NCI-H1105 (cell line): Measurements from ENCODE around the gene ACSL4.
"Not testable (repeated sequence)": the region's sequence is repeated elsewhere in the genome, so short reads cannot be mapped to it uniquely, and the experiment has no call there.

Experiments used
- DNase-seq: peaks from one replicate; lab custom pipeline; 2025; lab: John Stamatoyannopoulos, UW

ACSL4 gene

DNA sequence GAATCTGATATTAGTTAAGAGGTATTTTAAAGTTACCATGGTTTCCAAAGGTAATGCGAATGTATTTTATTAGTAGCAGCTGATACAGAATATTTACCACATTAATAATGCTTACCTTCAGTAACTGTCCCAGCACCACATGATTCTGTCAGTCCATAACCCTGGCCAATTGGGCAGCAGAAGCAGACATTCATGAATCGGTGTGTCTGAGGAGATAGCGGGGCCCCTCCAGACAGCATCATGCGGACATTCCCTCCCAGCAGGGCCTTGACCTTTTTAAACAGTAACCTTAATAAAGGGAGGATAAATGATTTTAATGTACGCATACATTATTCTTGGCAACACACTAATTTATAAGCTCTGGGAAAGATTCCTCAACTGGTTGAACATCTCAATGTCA, 65.1 kb downstream of the ACSL4 start:
- DNase-seq: no peak

DNA sequence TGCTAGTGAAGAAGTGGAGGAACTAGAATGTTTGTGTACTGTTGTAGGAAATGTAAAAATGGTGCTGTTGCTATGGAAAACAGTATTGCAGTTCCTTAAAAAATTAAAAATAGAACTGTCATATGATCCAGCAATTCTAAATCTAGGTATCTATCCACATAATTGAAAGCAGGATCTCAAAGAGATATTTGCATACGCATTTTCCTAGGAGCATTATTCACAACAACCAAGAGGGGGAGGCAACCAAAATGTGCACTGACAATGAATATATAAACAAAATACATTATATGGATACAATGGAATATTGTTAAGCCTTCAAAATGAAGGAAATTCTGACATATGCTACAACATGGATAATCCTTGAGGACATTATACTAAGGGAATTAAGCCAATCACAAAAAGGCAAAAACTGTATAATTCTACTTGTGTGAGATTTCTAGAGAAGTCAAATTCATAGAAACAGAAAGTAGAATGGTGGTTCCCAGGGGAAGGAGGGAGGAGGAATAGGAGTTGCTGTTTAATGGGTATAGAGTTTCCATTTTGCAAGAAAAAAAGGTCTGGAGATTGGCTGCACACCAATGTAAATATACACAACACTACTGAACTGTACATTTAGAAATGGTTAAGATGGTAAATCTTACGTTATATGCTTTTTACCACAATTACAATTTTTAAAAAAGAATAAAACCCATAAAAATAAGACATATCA, 72.5 kb downstream of the ACSL4 start:
- no peak for DNase-seq

DNA sequence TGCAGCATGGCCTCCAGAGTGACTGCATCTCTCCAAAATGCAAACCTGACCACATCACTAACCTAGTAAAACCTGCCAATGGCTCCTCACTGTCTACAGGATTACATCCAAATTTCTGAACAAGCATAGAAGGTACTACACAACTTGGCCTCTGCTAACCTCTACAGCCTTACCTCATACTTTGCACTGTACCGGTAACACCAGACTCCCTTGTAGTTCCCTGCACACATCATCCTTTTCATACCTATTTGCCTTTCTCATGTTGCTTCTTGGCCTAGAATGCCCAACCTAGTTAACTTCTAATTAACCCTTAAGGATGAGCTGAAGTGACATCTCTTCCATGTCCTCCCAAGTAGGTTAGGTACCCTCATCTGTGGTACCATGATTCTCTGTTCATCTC, 74.7 kb downstream of the ACSL4 start:
- no peak for DNase-seq

DNA sequence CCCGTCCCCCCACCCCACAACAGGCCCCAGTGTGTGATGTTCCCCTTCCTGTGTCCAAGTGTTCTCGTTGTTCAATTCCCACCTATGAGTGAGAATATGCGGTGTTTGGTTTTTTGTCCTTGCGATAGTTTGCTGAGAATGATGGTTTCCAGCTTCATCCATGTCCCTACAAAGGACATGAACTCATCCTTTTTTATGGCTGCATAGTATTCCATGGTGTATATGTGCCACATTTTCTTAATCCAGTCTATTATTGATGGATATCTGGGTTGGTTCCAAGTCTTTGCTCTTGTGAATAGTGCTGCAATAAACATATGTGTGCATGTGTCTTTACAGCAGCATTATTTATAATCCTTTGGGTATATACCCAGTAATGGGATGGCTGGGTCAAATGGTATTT, 75.7 kb downstream of the ACSL4 start:
- DNase-seq: not testable (repeated sequence)

DNA sequence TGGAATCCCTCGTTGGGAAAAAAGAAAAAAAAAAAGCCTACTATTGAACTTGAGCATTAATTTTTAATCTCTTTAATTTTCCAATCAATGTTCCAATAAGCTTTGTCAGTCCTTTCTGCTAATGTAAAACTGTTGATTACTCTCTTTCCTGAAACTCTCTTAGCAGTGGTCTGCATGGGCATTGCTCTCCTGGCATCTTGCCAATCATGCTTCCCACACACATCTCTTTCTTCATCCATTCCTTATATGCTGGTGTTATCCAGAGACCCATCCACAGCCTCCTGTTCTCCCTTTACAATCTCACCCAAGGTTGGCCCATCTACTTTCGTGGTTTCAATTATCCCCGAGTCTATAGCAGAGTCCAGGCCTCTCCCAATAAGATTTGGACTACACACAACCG, 76.3 kb downstream of the ACSL4 start:
- no peak for DNase-seq

DNA sequence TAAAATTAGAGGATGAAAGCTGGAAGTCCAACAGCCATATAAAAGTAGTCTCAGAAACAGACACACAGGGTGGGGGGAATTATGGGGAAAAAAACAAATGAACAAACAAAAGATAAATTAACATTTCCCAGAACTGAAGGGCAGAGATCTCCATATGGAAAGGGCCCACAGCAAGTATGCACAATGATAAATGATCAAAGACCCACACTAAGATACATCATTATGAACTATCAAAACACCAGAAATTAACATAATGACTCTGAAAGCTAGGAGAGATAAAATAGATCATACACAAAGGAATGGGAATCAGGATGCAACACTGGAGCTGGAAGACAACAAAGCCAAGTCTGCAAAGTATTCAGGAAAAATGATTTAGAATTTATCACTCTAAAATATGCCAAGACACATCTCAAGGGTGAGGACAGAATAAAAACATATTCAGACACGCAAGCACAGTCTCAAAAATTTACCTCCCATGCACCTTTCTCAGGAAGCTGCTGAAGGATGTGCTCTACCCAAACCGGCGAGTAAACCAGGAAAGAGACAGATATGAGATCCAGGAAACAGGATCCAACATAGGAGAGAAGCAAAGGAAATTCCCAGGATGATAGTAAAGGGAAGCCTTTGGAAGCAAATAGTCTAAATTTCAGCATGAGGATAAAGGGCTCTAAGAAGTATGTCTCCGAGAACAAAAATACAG, 77.4 kb downstream of the ACSL4 start:
- no peak for DNase-seq

DNA sequence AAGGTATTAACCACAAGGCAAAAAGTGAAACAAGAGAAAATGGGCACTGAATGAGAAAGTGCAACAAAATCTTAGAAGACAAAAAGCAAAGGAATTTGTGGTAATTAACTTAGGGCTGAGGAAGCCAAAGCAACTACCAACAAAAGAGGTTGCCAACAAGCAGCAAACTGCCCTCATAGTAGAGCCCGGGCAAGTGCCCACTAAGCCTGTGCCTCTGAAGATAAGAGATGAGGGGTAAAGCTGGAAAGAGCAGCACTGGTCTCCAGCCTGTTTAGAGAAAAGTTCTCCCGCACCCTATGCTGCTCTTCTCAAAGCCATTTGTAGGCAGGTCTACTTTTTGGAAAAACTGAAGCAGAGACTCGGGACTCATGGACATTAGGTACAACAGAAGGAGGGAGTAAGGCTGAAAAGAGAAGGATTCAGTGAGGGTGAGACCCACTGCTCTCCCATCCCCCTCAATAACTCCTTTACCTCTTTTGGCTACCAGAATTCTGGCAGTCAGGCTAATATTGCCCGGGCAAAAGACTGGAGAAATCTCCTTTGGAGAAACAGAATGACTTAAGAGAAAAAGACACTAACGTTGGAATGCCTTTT, 78.4 kb downstream of the ACSL4 start:
- DNase-seq: no peak

DNA sequence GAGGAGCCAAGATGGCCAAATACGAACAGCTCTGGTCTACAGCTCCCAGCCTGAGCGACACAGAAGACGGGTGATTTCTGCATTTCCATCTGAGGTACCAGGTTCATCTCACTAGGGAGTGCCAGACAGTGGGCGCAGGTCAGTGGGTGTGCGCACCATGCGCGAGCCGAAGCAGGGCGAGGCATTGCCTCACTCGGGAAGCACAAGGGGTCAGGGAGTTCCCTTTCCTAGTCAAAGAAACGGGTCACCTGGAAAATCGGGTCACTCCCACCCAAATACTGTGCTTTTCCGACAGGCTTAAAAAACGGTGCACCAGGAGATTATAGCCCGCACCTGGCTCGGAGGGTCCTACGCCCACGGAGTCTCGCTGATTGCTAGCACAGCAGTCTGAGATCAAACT, 88.4 kb downstream of the ACSL4 start:
- DNase-seq: not testable (repeated sequence)

DNA sequence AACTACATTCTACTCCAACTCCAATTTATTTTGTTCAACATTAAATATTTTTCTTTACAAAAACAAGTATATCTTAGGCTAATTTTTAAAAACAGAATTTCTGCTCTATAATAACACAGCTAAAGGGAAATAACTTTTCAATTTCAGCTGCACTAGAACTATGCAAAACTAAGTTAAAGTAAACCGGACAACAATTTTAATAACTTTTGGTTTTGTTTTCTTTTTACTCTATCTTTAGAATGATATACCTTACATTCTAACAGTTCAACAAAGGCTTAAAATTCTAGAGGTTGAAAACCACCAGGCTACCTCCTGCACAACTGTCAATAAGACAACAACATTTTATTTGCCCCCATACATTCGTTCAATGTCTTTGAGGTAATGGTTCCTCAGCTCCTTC, 89.4 kb downstream of the ACSL4 start:
- no peak for DNase-seq

DNA sequence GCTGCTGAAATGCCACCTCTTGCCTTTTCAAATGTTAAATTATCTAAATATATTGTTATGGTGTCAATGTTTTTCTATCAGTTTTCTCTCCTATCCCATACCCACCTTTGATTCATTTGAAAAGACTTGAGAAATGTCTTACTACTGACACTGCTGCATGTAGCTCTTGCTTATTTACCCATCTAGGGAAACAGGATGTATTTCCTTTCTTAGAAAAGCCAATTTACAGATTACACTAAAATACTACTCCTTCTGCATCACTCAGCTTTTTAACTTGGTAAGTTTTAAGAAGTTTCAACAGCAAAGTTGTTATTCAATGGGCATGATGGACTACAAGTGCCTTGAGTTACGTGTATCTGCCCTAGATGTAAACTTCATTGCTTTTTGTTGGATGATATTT, 94.9 kb downstream of the ACSL4 start:
- no peak for DNase-seq

DNA sequence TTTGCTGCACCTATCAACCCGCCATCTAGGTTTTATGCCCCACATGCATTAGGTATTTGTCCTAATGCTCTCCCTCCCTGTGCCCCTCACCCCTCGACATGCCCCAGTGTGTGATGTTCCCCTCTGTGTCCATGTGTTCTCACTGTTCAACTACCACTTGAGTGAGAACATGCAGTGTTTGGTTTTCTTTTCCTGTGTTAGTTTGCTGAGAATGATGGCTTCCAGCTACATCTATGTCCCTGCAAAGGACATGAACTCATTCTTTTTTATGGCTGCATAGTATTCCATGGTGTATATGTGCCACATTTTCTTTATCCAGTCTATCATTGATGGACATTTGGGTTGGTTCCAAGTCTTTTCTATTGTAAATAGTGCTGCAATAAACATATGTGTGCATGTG, 95.6 kb downstream of the ACSL4 start:
- DNase-seq: not testable (repeated sequence)

DNA sequence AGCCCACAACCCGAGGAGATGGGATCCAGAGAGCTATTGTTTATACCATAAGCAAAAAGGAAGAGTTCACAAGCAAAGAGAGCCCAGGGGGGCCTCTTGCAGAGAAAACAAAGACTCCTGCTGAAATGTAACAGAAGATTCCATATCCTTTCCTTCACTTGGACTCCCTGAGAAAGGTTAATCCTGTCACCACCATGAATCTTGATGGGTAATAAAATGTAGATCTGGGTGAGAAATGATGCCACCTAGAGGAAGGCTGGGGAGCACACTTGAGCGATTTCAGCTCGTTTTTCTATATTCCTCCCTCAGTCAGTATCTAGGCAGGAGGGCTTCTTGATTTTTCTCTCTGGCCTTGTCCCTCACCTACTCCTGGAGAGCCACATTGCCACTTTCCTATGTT, 97.9 kb downstream of the ACSL4 start:
- DNase-seq: no peak

DNA sequence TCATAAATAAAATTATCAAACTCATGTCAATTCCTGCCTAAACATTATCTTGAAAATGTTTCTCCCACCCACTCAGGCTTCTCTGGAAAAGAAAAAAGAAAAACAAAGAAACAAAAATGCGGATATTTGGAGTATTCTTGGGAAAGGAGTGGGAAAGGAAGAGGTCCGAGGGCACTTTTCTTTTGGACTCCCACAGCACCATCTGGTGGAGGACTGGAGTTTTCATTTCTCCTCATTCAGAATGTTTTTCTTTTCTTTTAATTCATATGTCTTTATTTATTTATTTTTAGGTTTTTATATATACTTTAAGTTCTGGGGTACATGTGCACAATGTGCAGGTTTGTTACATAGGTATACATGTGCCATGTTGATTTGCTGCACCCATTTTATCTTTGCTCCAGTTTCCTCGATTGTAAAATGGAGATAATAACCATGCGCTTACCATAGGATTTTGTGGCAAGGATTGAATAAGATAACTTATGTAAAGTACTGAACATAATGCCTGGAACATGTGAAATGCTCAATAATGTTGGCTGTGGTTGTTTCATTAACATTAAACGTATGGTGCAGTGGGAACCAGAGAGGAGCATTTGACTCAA, 100.1 kb downstream of the ACSL4 start:
- DNase-seq: no peak

DNA sequence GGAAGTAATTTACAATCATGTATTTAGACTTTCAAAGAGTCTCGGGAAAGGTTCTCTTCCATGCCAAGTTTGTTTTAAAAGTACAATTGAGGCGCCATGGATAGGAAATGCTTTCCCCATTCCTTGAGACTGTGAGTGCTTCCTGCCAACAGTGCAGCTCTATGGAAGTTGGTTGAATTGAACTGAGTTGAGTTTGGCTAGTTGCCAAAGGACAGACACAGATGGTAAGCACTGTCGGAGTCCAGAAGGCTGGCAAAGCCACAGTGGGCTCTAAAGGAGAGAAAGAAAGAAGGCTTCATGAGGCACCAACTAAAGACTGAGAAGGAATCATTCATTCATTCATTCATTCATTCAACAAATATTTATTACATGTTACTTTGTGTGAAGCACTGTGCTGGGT, 103.7 kb downstream of the ACSL4 start:
- DNase-seq: peak; percentile 51

DNA sequence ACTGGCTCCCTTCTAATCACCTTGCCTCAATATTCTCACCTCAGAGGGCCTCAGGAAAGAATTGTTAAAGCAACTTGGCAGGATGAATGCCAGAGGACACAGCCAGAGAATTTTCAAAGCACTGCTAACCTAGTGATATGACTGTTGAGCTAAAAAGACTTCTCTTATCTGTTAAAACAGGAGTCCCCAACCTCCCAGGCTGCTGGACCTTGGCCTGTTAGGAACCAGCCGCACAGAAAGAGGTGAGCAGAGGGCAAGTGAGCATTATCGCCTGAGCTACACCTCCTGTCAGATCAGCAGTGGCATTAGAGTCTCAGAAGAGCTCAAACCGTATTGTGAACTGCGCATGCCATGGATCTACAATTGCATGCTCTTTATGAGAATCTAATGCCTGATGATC, 106.4 kb downstream of the ACSL4 start:
- no peak for DNase-seq

DNA sequence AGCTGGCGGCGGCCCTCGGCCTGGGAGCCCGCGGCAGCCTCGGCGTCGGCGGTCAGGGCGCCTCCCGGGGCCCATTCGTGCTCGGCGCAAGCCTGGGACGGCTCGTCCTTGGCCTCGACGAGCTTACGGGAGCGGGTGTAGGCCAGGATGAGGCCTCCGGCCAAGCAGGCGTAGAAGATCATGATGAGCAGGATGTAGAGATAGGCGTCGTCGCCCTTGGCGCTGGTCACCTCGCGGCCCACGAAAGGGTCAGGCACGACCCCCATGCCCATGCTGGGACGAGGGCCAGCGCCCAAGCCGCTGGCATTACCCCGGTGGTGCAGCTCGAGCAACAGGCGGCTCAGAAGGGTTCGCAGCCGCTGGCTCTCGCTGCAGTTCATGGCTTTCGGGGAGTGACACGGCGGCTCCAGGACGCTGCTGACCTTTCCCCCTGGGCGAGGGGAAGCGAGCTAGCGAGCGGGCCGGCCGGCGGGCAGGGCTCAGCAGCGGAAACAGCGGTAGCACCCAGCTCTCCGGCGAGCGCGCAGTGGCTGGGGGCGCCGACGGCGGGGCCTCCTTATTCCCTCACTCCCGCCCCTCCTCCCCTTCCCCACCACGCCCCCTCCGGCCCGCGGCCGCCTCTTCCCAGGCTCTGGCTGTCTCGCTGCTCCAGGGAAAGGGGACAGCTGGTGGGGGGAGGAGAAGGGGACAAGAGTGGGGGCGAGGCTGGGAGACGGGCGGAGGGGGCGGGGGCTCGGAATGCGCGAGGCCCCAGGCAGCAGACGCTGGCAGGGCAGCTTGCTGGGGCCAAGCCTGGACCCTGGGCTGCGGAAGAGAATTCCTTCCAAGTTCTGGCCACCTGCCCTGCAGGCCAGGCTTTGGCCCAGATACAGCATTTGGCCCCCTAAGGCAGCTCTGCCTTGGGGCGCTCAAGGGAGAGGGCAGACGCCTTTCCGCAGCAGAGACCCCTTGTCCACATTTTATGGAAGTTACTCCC, 108.1 kb downstream of the ACSL4 start, which contains the start of gene KCNE5:
Gene KCNE5 (minus strand): TSS at position 532 of the 976 bp plus-strand sequence. CDS start 152 bp downstream, at position 380.
- no peak for DNase-seq

DNA sequence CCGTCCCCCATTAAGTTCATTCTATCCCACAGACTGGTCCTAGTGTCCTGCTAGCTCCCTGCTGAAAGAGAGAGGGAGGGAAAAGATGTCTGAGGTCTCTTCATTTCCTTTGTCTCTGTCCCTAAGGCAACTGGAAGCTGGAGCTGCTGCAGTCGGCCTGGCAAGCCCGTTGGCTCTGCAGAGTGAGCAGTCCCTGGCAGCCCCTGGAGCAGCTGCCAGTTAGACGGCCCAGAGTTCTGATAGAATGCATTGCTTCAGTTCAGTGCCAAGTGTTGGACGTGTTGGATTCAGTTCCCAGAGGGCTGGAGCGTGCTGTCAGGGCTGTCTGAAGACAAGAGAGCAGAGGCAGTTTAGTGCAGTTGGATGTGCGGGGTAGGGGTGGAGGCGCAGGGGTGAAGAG, 109.1 kb downstream of the ACSL4 start:
- DNase-seq: no peak

DNA sequence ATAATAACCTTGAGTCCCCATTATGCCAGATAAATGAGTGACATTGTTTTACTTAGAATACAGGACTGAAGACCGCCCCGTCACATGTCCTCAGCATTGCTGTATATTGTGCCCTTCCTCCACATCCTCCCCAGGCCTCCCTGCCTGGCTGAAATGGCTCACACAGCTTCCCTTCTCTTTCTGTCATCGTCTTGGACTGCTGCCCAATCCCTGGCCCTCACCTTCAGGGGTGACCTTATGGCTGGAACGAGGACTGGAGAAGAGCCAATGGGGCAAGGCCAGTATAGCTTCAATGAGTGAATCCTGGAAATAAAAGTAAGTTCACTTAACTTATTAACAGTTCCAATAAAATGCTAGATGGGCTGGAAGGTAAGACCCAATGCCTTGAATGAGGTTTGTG, 110.8 kb downstream of the ACSL4 start:
- DNase-seq: no peak

DNA sequence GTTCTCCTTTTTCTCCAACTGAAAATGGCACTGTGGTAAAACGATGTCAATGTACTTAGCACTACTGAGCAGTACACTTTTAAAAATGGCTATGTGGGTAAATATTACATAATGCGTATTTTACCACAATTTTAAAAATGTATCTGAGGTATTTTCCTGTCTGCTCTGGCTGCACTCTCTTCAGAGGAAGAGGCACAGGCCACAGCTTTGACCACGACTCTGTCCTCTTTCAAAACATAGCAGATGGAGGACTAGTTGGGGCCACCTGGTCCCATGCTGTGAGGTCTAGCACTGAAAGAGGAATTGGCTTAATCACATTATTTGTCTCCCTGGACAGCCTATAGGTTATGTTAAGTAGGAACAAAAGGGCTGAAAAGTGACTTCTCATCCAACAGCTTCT, 113.3 kb downstream of the ACSL4 start:
- no peak for DNase-seq

DNA sequence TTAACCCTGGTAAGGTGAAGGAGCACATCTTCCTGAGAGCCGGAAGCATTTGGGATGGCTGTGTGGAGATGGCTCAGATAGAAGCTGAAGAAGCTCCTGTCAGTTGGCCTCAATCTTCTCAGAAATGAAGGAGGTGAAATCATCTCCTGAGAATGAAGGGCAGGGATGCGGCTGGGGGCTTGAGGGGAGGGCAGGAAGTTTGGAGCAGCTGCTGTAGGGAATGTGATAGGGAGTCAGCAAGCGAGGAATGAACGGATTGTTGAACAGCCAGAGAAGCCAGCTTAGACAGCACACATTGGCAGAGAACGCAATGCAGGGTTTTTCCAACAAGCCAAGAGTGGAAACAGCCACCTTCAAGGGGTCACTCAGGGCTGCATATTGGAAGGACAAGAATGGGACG, 118.1 kb downstream of the ACSL4 start:
- DNase-seq: no peak

DNA sequence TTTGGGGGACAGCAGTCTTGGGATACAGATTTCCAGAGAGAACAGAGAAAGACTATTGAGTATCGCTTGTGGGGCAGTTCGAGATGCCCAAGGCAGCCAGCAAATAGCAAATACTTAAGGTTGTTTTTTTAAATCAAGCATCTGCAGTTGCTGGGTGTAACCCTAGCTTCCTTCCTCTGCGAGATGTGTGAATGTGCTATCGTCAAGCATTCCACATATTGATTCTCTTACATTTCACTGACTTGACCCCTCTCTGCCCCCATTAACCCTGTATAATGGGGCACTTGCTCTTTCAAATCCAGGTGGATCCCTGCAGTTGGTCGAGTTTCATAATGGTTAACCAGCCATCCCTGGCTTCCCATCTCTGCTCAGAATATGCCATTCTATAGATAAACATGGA, 131.6 kb downstream of the ACSL4 start:
- no peak for DNase-seq

DNA sequence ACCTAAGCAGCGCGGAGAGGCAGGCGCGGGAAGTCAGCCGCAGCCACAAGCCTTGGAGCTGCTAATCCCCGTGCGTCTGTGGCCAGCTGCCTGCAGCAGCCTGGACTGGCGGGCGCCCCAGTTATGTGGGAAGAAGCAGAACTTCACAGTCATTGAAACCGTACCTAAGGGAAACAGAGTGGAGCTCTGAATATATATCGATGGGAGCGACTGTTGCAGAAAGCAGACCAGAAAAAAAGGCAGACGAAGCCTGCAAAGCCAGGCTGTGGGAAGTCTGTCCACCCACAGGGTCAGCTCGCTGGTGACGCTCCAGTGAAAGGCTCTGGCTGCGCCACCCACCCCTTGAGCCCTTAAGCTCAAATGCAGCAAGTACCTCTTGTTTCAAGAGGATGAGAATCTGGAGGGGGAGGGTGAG, 132.8 kb downstream of the ACSL4 start:
- no peak for DNase-seq
